Sigmoid colon (tissue), 3 donors: ENCODE measurements around the gene HSPB2.

Experiments
- CTCF ChIP-seq, 4 experiments: fragments of 450-650 bp in 3 of 4; fragments of 200-600 bp in 1 of 4; IDR thresholded peaks; one replicate each; pipeline ENCODE4 v1.5.1; 2016 to 2019; ENCODE audit warnings: antibody characterized with exemption in 4 of 4, mild to moderate bottlenecking in 3 of 4, moderate library complexity in 2 of 4
- POLR2A ChIP-seq, 2 donors: fragments of 450-650 bp; IDR thresholded peaks; one replicate each; pipeline ENCODE4 v1.6.1; 2016; ENCODE audit warnings: antibody characterized with exemption in 2 of 2, mild to moderate bottlenecking in 2 of 2, moderate library complexity in 2 of 2

- TF ChIP-seq CTCF (IDR thresholded peaks at IDR 0.05) (no peak), POLR2A (IDR thresholded peaks at IDR 0.05) (no peak)
Measured at GRCh38 chr11:111936040-111936540, 23.6 kb downstream of the HSPB2 start.
